B cell (primary cell): Measurements from ENCODE around the gene PSMA3. TPM values are rescaled to one million over a fixed set of nuclear protein-coding genes. Genes with fewer than 3 reads are reported as not detected.
A peak's percentile ranks its signal among the peaks of the same experiment; 100 is the strongest.

Source experiments
- ATAC-seq: fragments of 200-7000 bp; cut with Tn5 transposase; one replicate; pipeline ENCODE4 v1.10.0; 2021; ENCODE audit warnings: low read depth, mild to moderate bottlenecking, moderate number of reproducible peaks, moderate library complexity
- CTCF ChIA-PET: fragments of 350-600 bp; sonication (Branson Sonifier 250); formaldehyde crosslinking; loops from one replicate; lab custom pipeline; 2021; ENCODE audit warnings: antibody characterized with exemption, inconsistent platforms; lab: Charles Lee
- POLR2A ChIA-PET: fragments of 350-600 bp; sonication (Branson Sonifier 250); formaldehyde crosslinking; loops from one replicate; lab custom pipeline; 2021; ENCODE audit warnings: antibody characterized with exemption; lab: Charles Lee
- DNase-seq: peaks from one replicate; pipeline ENCODE4 v3.0.0; 2013
- H2AFZ ChIP-seq: 2 replicates; pipeline ENCODE4 v1.6.1; 2012; ENCODE audit warnings: mild to moderate bottlenecking, low read depth, low read length; ENCODE audit not compliant: insufficient read depth, poor library complexity, severe bottlenecking
- H3K27ac ChIP-seq, 2 donors: 1 replicate in 1 of 2; 2 replicates in 1 of 2; pipeline ENCODE4 v1.5.1; 2012 to 2013; ENCODE audit warnings: low read length in 2 of 2, mild to moderate bottlenecking in 2 of 2, moderate library complexity in 1 of 2
- H3K27me3 ChIP-seq, 4 experiments: fragments of 200-600 bp in 1 of 4; sonication (generic) in 1 of 4; replicated peaks in 1 of 4; 1 replicate in 2 of 4; 2 replicates in 2 of 4; pipeline versions ENCODE4 v1.6.1 to v1.7.0; 2013 to 2016; ENCODE audit warnings: low read length in 3 of 4, mild to moderate bottlenecking in 2 of 4, mixed read lengths in 1 of 4, moderate library complexity in 1 of 4; ENCODE audit not compliant: insufficient read depth in 4 of 4, control insufficient read depth in 3 of 4; ENCODE audit errors: control extremely low read depth in 1 of 4
- H3K36me3 ChIP-seq, 2 experiments: replicated peaks in 1 of 2; 1 replicate in 1 of 2; 2 replicates in 1 of 2; pipeline versions ENCODE4 v1.6.1 to v1.7.1; 2013; ENCODE audit warnings: low read length in 1 of 2; ENCODE audit not compliant: insufficient read depth in 2 of 2, control insufficient read depth in 1 of 2; ENCODE audit errors: control extremely low read depth in 1 of 2, extremely low read depth in 1 of 2
- H3K4me1 ChIP-seq, 2 donors: fragments of 200-600 bp in 1 of 2; sonication (generic) in 1 of 2; 1 replicate in 1 of 2; 2 replicates in 1 of 2; pipeline versions ENCODE4 v1.5.1 to v1.6.1; 2013 to 2017; ENCODE audit warnings: low read length in 2 of 2; ENCODE audit not compliant: control insufficient read depth in 2 of 2, insufficient read depth in 2 of 2
- H3K4me2 ChIP-seq: replicated peaks from 2 replicates; pipeline ENCODE3; 2012; ENCODE audit warnings: mild to moderate bottlenecking, low read depth, low read length; ENCODE audit not compliant: poor library complexity, severe bottlenecking
- H3K4me3 ChIP-seq, 5 experiments: fragments of 200-600 bp in 1 of 5; sonication (generic) in 1 of 5; 1 replicate in 3 of 5; 2 replicates in 2 of 5; pipeline versions ENCODE4 v1.5.1 to v1.7.0; 2011 to 2016; ENCODE audit warnings: low read length in 4 of 5, mild to moderate bottlenecking in 4 of 5, low read depth in 2 of 5, control low read depth in 1 of 5, moderate library complexity in 1 of 5; ENCODE audit not compliant: insufficient read depth in 1 of 5; ENCODE audit errors: control extremely low read depth in 1 of 5, extremely low read depth in 1 of 5
- H3K79me2 ChIP-seq: fragments of 200-600 bp; sonication (generic); one replicate; pipeline ENCODE4 v1.6.0; 2016; ENCODE audit warnings: low read length; ENCODE audit not compliant: control insufficient read depth, insufficient read depth
- H3K9ac ChIP-seq: fragments of 200-600 bp; sonication (generic); 2 replicates; pipeline ENCODE4 v1.6.1; 2017; ENCODE audit warnings: mild to moderate bottlenecking, low read length, moderate library complexity
- H3K9me3 ChIP-seq, 3 donors: one replicate each; pipeline versions ENCODE4 v1.6.1 to v1.7.1; 2013; ENCODE audit warnings: low read length in 2 of 3; ENCODE audit not compliant: control insufficient read depth in 2 of 3, insufficient read depth in 1 of 3; ENCODE audit errors: control extremely low read depth in 1 of 3
- H4K20me1 ChIP-seq: 2 replicates; pipeline ENCODE4 v1.6.0; 2012; ENCODE audit warnings: mild to moderate bottlenecking, low read length; ENCODE audit not compliant: insufficient read depth, control insufficient read depth, poor library complexity, severe bottlenecking
- H3K27ac Mint-ChIP-seq: one replicate; pipeline ENCODE4 v1.8.0; 2021; ENCODE audit warnings: mixed read lengths
- H3K27me3 Mint-ChIP-seq: one replicate; pipeline ENCODE4 v1.8.0; 2021; ENCODE audit warnings: mixed read lengths
- H3K4me1 Mint-ChIP-seq: one replicate; pipeline ENCODE4 v1.8.0; 2021; ENCODE audit warnings: mixed read lengths
- H3K4me3 Mint-ChIP-seq: one replicate; pipeline ENCODE4 v1.8.0; 2021; ENCODE audit warnings: mixed read lengths
- H3K9me3 Mint-ChIP-seq: one replicate; pipeline ENCODE4 v1.8.0; 2022; ENCODE audit warnings: mixed read lengths; ENCODE audit not compliant: insufficient read depth
- CTCF ChIP-seq: fragments of 200-600 bp; IDR thresholded peaks from one replicate; pipeline ENCODE4 v1.8.0; 2022; ENCODE audit warnings: antibody characterized with exemption, mild to moderate bottlenecking
- EZH2 ChIP-seq: IDR thresholded peaks from 2 replicates; pipeline ENCODE4 v1.6.1; 2012; ENCODE audit warnings: borderline replicate concordance, low read depth, mild to moderate bottlenecking, moderate library complexity, low read length; ENCODE audit not compliant: insufficient read depth, poor library complexity, severe bottlenecking
- WGBS: methylation state at CpG from one replicate; pipeline ENCODE4 v1.1.5; 2013; ENCODE audit warnings: missing lambda C conversion rate; ENCODE audit not compliant: insufficient coverage; 5-methylcytosine and 5-hydroxymethylcytosine counted together
- intact Hi-C: fragments of 100-400 bp; cut with micrococcal nuclease; formaldehyde crosslinking; loops from one replicate; pipeline ENCODE4 v1.10.0; 2022
- polyA plus RNA-seq: library from polyadenylated mRNA; depleted of rRNA; stranded (reverse); fragments of >200 nt; gene quantifications from 2 replicates; pipeline ENCODE4 v1.2.3, GENCODE V29; 2012
- total RNA-seq, 2 donors: library from RNA; stranded (reverse); fragments of 120-200 nt in 1 of 2; gene quantifications; 1 replicate in 1 of 2; 2 replicates in 1 of 2; pipeline versions ENCODE4 v1.2.3 to v1.2.4, GENCODE V29; 2013 to 2022

The PSMA3 gene
- total and polyA plus RNA-seq, 2 donors (not counting 1 experiment from before 2014, with no cell fraction given): 57.3 to 99.2 TPM

- WGBS: no CpG with 5 or more reads among the region's 1 CpG
- Mint-ChIP-seq H3K9me3 (no peaks in the 10 kb centered on the region), H3K27me3 (peaks cover 14% of the 10 kb centered on the region), H3K27ac (no peak overlapping the region), H3K4me1 (peaks cover 18% of the 10 kb centered on the region), H3K4me3 (no peak overlapping the region)
- intact Hi-C loops: loop anchor here (5.0 kb wide), 1 partner anchor 804 kb away; the partner anchor contains the start of gene NAA30
- Histone ChIP-seq H3K79me2 (peaks cover 10% of the 10 kb centered on the region), H3K27ac (no peak overlapping the region), H3K36me3 (no peaks in the 10 kb centered on the region), H3K4me3 (no peak overlapping the region), H3K9ac (no peak overlapping the region), H4K20me1 (no peaks in the 10 kb centered on the region), H3K4me2 (no peak overlapping the region), H3K27me3 (peaks cover 0 to 7% (median 3%) of the 10 kb centered on the region in 4 experiments), H3K4me1 (peaks cover 11 to 15% of the 10 kb centered on the region in 2 donors), H3K9me3 (peaks cover 0 to 2% (median 0%) of the 10 kb centered on the region in 3 donors), H2AFZ (no peak overlapping the region)
- POLR2A ChIA-PET: no interaction called here
- TF ChIP-seq EZH2: no peak
- TF ChIP-seq CTCF: no peak
- CTCF ChIA-PET: no interaction called here
- no peak for ATAC-seq
- no peak for DNase-seq
Observed at GRCh38 chr14:58196198-58196597, 48.4 kb upstream of the PSMA3 start.

- H3K27me3 ChIP-seq: peaks cover 0 to 7% (median 3%) of the 10 kb centered on the region in 4 experiments
- peak; percentile 9 for DNase-seq
- H4K20me1 ChIP-seq: no peaks in the 10 kb centered on the region
- ChIA-PET POLR2A (no interaction called here), CTCF (interaction anchor here (1.2 to 1.6 kb wide), 2 partner anchors 30 to 34 kb away, joined by 3 to 6 read pairs; no protein-coding TSS in a partner anchor)
- H3K4me2 ChIP-seq: no peak overlapping the region
- no peaks in the 10 kb centered on the region for H3K36me3 ChIP-seq
- intact Hi-C loops: loop anchor here (5.0 kb wide), 1 partner anchor 806 kb away; the partner anchor contains the start of gene NAA30
- H3K4me3 ChIP-seq: no peak overlapping the region
- H3K4me3 Mint-ChIP-seq: peak overlapping the region; percentile 16
- WGBS: no CpG with 5 or more reads among the region's 5 CpGs
- H3K9me3 ChIP-seq: peaks cover 0 to 2% (median 0%) of the 10 kb centered on the region in 3 donors
- no peaks in the 10 kb centered on the region for H3K9me3 Mint-ChIP-seq
- H2AFZ ChIP-seq: peak overlapping the region; percentile 77
- no peak for ATAC-seq
- TF ChIP-seq CTCF: no peak
- no peak for TF ChIP-seq EZH2
- peaks cover 26% of the 10 kb centered on the region for H3K4me1 Mint-ChIP-seq
- H3K9ac ChIP-seq: no peak overlapping the region
- peaks cover 8% of the 10 kb centered on the region for H3K27me3 Mint-ChIP-seq
- peaks cover 22% of the 10 kb centered on the region for H3K79me2 ChIP-seq
- H3K27ac ChIP-seq: no peak overlapping the region
- H3K27ac Mint-ChIP-seq: peak overlapping the region; percentile 38
- peaks cover 15 to 17% of the 10 kb centered on the region in 2 donors for H3K4me1 ChIP-seq
Observed at GRCh38 chr14:58198086-58198485, 46.6 kb upstream of the PSMA3 start.
